Mesodermal cell (in vitro differentiated cells): Measurements from ENCODE around the gene ABI2.
"Not testable (repeated sequence)": the region's sequence is repeated elsewhere in the genome, so short reads cannot be mapped to it uniquely, and the experiment has no call there.

Source experiments
- H3K27ac ChIP-seq: 2 replicates; pipeline ENCODE4 v1.7.0; 2013; ENCODE audit warnings: mild to moderate bottlenecking, low read depth, low read length, moderate library complexity; ENCODE audit not compliant: severe bottlenecking
- H3K36me3 ChIP-seq: 2 replicates; pipeline ENCODE4 v1.7.1; 2013; ENCODE audit warnings: mild to moderate bottlenecking, low read length, moderate library complexity; ENCODE audit not compliant: control insufficient read depth, insufficient read depth
- H3K4me1 ChIP-seq: one replicate; pipeline ENCODE4 v1.7.1; 2013; ENCODE audit warnings: mild to moderate bottlenecking, low read length; ENCODE audit not compliant: insufficient read depth, control insufficient read depth, poor library complexity, severe bottlenecking
- H3K4me3 ChIP-seq: 2 replicates; pipeline ENCODE4 v1.7.0; 2013; ENCODE audit warnings: low read length, control low read depth, mild to moderate bottlenecking; ENCODE audit not compliant: insufficient read depth, poor library complexity, severe bottlenecking; ENCODE audit errors: extremely low read depth
- H3K9me3 ChIP-seq: 2 replicates; pipeline ENCODE4 v1.7.1; 2013; ENCODE audit warnings: mild to moderate bottlenecking, low read length, moderate library complexity; ENCODE audit not compliant: control insufficient read depth
- WGBS, 2 experiments: methylation state at CpG; one replicate each; pipeline ENCODE4 v1.1.5; 2013; ENCODE audit warnings: missing lambda C conversion rate in 2 of 2; ENCODE audit not compliant: insufficient coverage in 2 of 2; 5-methylcytosine and 5-hydroxymethylcytosine counted together

ABI2 gene

DNA sequence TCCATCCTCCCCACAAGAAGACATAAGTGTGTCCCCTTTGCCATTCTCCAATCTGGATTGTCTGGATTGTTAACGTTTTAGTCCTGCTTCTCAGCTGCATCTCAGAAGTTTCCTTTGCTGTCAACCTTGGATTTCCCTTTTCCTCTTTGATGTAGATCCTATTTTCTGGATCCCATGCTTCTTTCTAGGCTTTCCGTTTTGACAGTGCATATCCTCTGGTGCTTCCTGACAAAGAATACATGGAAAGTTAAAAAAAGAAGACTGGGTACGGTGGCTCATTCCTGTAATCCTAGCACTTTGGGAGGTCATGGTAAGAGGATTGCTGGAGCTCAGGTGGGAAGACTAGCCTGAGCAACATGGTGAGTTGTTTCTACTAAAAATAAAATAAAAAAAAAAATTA, 26.8 kb downstream of the ABI2 start:
- no peaks in the 10 kb centered on the region for H3K4me1 ChIP-seq
- 94 to 100% methylated on average over 3 of the region's 3 CpGs for WGBS, 2 experiments
- no peak overlapping the region for H3K27ac ChIP-seq
- H3K9me3 ChIP-seq, result no peaks in the 10 kb centered on the region
- H3K4me3 ChIP-seq, result no peak overlapping the region
- peaks cover 49% of the 10 kb centered on the region for H3K36me3 ChIP-seq

GRCh38 chr2:203359450-203359849, 31.3 kb downstream of the ABI2 start:
- 88 to 100% methylated on average over 1 of the region's 1 CpG for WGBS, 2 experiments
- no peak overlapping the region for H3K4me3 ChIP-seq
- peaks cover 31% of the 10 kb centered on the region for H3K36me3 ChIP-seq
- H3K27ac ChIP-seq, result no peak overlapping the region
- no peaks in the 10 kb centered on the region for H3K9me3 ChIP-seq
- H3K4me1 ChIP-seq, result no peaks in the 10 kb centered on the region

DNA sequence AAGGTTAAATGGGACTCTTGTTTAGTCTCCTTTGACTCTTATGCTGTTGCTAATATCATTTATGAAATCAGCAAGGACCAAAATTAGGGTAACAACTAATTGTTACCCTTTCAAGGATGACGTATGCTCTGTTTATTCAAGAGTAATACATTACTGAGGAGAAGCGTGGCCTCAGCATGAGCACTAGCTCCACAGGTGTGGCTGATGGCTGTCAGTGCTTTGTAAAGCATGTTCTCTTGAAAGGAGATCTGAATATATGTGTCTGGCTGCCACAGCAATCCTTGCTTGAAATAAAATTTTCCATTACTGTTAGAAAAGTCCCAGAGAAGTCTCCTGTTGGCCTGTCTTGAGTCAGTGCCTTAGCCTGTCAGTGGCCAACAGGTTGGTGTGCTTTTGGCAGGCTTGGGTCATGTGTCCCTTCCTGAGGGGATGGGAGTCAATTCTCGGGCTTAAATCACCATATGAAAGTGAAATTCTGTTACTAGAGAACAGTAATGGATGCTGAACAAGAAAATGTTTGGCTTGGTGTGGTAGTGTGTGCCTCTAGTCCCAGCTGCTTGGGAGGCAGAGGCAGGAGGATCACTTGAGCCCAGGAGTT, 32.7 kb downstream of the ABI2 start:
- WGBS, 2 experiments, result 100% methylated on average over 2 of the region's 3 CpGs
- no peaks in the 10 kb centered on the region for H3K4me1 ChIP-seq
- no peaks in the 10 kb centered on the region for H3K9me3 ChIP-seq
- H3K36me3 ChIP-seq, result peaks cover 22% of the 10 kb centered on the region
- H3K27ac ChIP-seq, result no peak overlapping the region
- H3K4me3 ChIP-seq, result no peak overlapping the region

GRCh38 chr2:203361495-203361894, 33.3 kb downstream of the ABI2 start:
- H3K4me3 ChIP-seq, result no peak overlapping the region
- no peak overlapping the region for H3K27ac ChIP-seq
- peaks cover 23% of the 10 kb centered on the region for H3K36me3 ChIP-seq
- H3K4me1 ChIP-seq, result no peaks in the 10 kb centered on the region
- no peaks in the 10 kb centered on the region for H3K9me3 ChIP-seq
- WGBS, 2 experiments, result 100% methylated on average over 2 of the region's 2 CpGs; no CpG with 5 or more reads in 1 of the 2 experiments

- Histone ChIP-seq H3K4me3 (no peak overlapping the region), H3K4me1 (no peaks in the 10 kb centered on the region), H3K27ac (no peak overlapping the region), H3K36me3 (peaks cover 28% of the 10 kb centered on the region), H3K9me3 (no peaks in the 10 kb centered on the region)
Observed at GRCh38 chr2:203361922-203362321, 33.7 kb downstream of the ABI2 start.

DNA sequence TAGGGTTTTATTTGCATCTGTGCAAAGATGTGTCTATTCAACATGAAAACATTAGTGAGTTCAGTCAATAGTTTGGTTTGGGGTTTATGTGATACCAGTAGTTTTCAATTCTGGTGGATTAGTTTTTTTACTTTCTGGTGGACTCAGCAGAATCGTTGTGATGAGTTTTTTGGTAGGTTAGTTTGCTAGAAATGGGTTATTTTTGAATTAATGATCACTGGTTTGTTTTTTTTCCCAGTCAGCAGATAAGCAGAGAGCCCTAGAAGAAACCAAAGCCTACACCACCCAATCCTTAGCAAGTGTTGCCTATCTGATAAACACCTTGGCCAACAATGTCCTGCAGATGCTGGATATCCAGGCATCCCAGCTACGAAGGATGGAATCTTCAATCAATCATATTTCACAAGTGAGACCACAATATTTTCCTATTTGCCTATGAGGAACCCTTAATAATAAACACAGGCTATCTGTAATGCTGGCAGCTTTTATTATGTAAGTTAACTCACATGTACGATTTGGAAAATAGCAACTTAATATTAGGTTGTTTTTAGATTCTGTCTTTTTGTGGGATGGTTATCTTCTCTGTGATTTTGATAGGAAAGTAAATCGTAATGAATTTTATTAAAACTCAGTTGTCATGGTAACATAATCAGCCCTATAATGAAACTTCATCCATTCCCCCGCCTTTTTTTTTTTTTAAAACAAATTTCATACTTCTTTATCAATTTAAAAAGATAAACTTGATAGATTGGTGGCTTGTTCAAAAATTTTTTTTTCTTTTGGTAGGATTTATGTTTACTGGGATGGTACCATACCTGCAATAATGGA, 38.7 kb downstream of the ABI2 start:
- Histone ChIP-seq H3K27ac (no peak overlapping the region), H3K9me3 (no peaks in the 10 kb centered on the region), H3K36me3 (peaks cover 25% of the 10 kb centered on the region), H3K4me3 (no peak overlapping the region), H3K4me1 (no peaks in the 10 kb centered on the region)
- WGBS, 2 experiments, result 100% methylated on average over 1 of the region's 5 CpGs

DNA sequence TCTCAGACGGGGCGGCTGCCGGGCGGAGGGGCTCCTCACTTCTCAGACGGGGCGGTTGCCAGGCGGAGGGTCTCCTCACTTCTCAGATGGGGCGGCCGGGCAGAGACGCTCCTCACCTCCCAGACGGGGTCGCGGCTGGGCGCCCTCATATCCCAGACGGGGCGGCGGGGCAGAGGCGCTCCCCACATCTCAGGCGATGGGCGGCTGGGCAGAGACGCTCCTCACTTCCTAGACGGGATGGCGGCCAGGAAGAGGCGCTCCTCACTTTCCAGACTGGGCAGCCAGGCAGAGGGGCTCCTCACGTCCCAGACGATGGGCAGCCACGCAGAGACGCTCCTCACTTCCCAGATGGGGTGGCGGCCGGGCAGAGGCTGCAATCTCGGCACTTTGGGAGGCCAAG, 44.5 kb downstream of the ABI2 start:
- not testable (repeated sequence) for H3K4me3 ChIP-seq, H3K9me3 ChIP-seq, H3K27ac ChIP-seq, H3K4me1 ChIP-seq
- 97 to 98% methylated on average over 7 to 8 of the region's 31 CpGs for WGBS, 2 experiments
- peaks cover 28% of the 10 kb centered on the region for H3K36me3 ChIP-seq

GRCh38 chr2:203376173-203376572, 48.0 kb downstream of the ABI2 start:
- H3K9me3 ChIP-seq, result no peaks in the 10 kb centered on the region
- peaks cover 17% of the 10 kb centered on the region for H3K36me3 ChIP-seq
- H3K27ac ChIP-seq, result no peak overlapping the region
- no peak overlapping the region for H3K4me3 ChIP-seq
- H3K4me1 ChIP-seq, result no peaks in the 10 kb centered on the region

- H3K4me3 ChIP-seq, result no peak overlapping the region
- H3K4me1 ChIP-seq, result no peaks in the 10 kb centered on the region
- H3K9me3 ChIP-seq, result no peaks in the 10 kb centered on the region
- no peak overlapping the region for H3K27ac ChIP-seq
- peaks cover 10% of the 10 kb centered on the region for H3K36me3 ChIP-seq
- WGBS, 2 experiments, result 91 to 96% methylated on average over 2 of the region's 3 CpGs
Observed at GRCh38 chr2:203379156-203379555, 51.0 kb downstream of the ABI2 start.

DNA sequence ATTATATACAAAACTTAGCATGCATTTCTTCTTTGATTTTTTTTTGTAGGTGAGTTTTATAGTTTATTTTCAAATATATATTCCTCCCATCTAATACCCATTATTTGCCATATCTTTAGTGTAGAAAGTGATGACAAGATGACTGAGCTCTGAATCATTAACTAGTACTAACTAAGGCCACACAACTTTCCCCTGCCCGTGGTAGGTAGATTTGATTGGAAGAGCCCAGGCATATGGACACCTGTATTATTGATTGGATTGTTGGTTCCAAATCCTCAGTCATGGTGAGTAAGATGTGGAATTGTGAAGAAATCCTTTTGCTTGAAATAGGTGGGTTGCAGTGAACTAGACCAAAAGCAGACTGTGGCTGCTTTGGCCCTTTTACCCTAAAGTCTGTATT, 54.8 kb downstream of the ABI2 start:
- WGBS, 2 experiments, result no CpG with 5 or more reads among the region's 1 CpG
- no peak overlapping the region for H3K4me3 ChIP-seq
- peaks cover 32% of the 10 kb centered on the region for H3K36me3 ChIP-seq
- H3K4me1 ChIP-seq, result no peaks in the 10 kb centered on the region
- H3K9me3 ChIP-seq, result no peaks in the 10 kb centered on the region
- H3K27ac ChIP-seq, result no peak overlapping the region

- not testable (repeated sequence) for H3K4me3 ChIP-seq
- WGBS, 2 experiments, result 92% methylated on average over 2 of the region's 6 CpGs; no CpG with 5 or more reads in 1 of the 2 experiments
- peaks cover 43% of the 10 kb centered on the region for H3K36me3 ChIP-seq
Observed at GRCh38 chr2:203388153-203388552, 60.0 kb downstream of the ABI2 start.

More at GRCh38 chr2:203388153-203388552, 60.0 kb downstream of the ABI2 start:
- H3K27ac ChIP-seq, H3K9me3 ChIP-seq, H3K4me1 ChIP-seq: not testable (repeated sequence)
